ENCODE measurements around the gene GMEB2.
"Not testable (repeated sequence)": the region's sequence is repeated elsewhere in the genome, so short reads cannot be mapped to it uniquely, and the experiment has no call there.

The GMEB2 gene

DNA sequence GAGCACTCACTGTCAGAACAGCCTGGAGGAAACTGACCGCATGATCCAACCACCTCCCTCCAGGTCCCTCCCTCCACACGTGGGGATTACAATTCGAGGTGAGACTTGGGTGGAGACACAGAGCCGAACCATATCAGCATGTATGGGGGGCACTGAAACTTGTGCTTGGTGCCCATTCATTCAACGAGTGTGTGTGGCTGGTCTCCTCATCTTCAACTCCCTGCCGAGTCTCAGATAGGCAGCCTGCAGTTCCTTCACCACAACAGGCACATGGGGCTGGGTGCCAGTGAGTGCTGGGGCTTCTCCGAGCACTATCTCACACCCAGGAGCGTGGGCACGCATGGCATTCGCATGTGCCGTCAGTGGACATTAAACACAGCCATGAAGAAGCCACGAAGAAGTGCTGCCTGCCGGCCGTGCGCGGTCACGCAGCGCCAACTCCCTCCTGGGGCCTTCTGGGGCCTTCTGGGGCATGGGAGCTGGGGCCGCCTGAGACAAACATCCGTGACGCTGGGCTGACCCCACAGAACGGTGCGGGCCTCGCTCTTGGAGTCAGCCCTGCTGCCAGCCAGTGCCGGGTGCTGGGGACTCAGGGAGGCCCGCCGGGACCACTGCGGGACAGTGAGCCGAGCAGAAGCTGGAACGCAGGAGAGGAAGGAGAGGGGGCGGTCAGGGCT, 30.5 kb upstream of the GMEB2 start:
- no peak for DNase-seq (ENCODE audit: low read depth)

DNA sequence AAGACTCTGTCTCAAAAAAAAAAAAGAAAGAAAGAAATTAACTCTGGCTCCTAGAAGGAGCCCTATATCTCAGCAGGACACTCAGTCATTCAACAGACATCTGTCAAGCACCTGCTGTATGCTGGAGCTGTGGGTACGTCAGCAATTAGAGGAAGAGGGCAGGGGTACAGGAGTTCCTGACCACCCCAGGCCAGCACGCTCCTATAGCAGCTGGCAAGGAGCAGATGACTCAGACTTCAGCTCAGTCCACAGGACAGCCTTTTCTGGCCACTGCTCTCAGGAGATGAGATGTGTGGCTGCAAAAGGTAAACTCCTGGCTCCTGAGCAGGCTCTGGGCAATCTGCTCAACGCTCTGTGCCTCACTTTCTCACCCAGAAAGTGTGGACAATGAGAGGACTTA, 29.6 kb upstream of the GMEB2 start:
- no peak for DNase-seq (ENCODE audit: low read depth)

DNA sequence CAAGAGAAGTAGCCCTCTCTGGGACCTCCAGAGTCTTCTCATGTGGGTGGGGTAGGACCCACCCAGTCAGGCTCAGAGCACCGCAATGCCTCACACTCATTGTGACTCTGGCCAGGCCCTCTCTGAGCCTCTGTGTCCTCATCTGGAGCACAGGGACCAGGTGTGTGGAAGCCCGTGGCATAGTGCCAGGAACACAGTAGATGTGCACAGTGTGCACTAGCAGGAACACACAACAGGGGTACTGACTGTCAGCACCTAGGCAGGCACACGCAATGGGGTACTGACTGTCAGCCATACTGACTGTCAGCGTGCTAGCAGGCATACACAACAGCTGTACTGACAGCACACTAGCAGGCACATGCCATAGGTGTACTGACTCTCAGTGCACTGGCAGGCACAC, 28.3 kb upstream of the GMEB2 start:
- no peak for DNase-seq (ENCODE audit: low read depth)

DNA sequence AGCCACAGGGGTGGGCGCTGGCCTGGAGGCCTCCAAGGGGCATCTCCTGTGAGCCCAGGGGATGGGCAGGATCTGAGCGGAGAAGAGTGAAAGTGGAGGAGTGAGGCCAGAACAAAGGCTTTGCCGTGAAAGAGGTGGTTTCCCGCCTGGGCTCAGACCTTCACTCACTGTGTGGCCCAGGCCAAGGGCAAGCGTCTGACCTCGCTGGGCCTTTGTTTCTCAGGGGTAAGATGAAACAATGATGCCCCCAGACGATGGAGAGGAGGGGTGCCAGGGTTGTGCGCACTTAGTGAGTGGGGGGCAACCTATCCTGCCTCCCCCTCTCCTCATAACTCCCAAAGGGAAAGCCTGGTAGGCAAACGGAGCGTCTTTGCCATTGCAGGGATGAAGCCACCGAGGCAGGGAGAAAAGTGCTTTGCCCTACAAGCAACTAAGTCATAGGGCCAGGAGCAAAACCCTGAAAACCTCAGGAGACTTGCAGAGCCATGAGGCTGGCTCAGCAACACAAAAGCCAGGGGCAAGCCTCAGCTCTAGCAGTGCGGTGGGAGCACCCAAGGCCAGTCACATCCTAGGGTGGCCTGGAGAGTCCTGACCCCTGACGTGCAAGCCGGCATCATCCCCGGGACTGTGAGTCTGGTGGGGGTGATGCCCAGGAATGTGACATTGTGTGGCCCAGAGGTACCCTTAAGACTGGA, 27.2 kb upstream of the GMEB2 start:
- no peak for DNase-seq (ENCODE audit: low read depth)

DNA sequence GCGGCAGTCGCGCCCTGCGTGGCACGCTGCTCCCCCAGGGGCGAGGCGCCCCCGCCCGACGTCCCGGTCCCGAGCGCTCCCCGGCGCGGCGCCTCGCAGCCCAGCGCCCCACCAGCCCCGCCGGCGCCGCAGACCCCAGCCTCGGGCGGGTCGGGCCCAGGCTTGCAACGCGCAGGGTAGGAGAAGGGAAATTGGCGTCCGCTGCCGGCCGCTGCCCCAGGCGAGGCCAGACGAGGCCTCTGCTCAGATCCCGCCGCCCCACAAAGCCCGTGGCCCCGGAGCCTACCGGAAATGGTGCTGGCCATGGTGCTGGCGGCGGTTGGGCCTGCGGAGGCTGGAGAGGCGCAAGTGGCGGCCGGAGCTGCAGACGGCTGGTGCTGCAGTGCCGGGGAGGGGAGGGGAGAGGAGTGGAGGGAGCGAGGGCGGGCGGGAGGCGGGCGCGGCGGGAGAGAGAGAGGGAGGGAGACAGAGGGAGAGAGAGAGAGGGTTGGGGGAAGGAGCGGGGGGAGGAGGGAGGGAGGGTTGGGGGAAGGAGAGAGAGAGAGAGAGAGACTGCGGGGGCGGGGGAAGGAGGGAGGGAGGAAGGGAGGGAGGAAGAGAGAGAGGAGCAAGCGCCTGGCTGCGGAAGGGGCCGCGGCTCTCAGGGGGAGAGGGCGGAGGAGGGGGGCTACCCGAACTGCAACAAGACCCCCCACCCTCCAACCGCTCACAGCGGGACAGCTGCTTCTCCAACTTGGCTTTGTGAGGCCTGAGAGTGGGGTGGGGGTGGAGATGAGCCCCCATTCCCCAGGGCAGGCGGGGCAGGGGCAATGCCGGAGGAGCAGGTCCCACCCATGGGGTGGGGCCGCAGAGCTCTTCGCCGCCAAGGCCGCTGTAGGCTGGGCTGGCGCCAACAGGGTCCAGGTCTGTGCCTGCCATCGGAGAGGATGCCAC, 26.4 kb upstream of the GMEB2 start, which contains the start of gene STMN3:
Gene STMN3, minus strand, starts transcription at position 384 of the 933 bp plus-strand sequence. Its CDS starts 79 bp downstream, at position 305.
- no peak for DNase-seq (ENCODE audit: low read depth)

DNA sequence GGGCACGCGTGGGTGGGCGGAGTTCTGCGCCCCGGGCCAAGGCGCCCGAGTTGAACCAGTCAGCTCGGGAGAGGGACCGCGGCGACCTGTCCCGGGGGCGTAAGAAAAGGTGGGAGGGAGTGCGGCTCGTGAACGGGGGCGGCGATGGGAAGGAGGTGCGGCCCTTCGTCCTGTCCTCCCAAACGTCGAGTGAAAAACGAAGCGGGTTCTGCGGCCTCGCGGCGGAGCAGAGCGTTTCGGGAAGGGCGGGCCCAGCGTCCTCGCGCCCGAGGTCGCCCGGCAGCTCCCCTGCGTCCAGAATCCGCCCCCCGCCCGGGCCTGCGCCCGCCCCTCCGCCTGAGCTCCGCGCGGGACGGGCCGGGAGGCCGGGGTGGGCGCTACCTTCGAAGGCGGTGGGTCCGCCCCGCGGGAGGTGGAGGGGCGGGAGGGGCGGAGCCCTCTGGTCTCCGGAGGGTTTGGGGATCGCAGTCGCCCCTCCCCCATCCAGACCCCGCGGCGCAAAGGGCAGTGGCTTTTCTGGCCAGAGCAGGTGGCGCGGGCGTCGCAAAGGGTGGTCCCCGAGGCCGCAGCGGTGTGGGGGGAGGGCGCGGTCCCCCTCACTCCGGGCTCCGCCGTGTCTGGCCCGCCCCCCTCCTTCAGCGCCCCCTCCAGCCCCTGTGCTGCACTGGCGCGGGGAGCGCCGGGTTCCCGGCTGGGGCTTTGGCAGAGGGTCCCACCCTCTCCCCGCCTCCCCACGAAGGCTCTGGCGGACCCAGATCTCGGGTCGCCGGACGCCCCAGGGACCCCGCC, 25.5 kb upstream of the GMEB2 start:
- no peak for DNase-seq (ENCODE audit: low read depth)

DNA sequence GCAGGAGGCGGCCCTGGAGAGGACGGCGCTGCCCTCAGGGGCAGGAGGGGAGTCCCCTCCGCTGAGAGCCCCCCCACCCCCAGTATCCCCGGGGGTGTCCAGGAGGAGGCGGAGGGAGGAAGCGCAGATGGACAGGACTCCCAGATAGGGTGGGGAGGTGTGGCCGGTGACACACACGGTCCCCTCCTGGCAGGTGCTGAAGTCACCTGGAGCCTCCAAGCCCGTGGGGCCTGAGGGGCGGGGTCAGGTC, 25.0 kb upstream of the GMEB2 start:
- DNase-seq (ENCODE audit: low read depth): no peak

DNA sequence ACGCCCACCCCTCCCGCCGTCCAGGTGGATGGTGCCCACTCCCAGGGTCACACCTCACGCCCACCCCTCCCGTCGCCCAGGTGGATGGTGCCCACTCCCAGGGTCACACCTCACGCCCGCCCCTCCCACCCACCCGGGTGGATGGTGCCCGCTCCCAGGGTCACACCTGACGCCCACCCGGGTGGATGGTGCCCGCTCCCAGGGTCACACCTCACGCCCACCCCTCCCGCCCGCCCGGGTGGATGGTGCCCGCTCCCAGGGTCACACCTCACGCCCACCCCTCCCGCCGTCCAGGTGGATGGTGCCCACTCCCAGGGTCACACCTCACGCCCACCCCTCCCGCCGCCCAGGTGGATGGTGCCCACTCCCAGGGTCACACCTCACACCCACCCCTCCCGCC, 23.6 kb upstream of the GMEB2 start:
- not testable (repeated sequence) for DNase-seq (ENCODE audit: low read depth)

DNA sequence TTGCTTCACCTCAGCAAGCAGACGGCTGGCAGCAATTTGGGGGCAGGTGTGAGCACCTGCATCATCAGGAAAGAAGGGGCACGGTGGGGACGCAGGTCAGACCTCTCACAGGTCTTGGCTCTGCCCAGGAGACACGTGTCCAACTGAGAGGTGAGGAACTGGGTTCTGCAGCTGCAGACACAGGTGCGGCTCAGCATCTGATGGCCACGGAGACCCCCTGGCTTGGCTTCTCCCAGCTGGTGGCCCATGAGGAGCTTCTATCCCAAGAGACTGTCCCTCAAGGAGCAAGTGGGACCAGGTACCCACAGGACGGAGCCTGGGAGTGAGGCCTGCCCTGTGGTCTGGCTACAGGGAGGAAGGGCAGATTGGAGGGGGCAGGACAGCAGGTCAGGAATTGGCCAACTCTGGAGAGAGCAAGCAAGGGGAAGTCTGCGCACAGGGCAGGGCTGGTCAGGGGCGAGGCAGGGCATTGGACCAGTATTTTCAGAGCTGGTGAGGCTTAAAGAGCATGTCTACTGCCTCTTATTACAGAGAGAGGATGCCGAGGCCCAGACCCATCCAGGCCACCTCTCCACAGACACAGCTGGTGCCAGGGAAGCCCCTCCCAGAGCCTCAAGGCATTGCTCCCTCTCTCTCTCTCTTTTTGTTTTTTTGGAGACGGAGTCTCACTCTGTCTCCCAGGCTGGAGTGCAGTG, 22.1 kb upstream of the GMEB2 start:
- DNase-seq (ENCODE audit: low read depth): no peak

DNA sequence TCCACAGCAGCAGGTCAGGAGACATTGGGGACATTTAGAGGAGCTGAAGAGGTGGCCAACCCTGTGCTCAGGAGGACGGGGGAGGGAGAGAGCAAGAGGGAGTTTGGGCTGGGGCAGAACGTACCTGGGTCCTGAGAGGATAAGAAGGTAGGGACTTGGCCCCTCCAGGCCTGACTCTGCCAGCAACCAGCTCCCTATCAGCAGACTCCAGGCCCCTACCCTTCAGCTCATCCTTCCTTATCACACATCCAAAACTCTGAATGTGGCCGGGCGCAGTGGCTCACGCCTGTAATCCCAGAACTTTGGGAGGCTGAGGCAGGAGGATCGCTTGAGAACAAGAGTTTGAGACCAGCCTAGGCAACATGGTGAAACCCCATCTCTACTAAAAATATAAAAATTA, 21.3 kb upstream of the GMEB2 start:
- DNase-seq (ENCODE audit: low read depth): no peak

DNA sequence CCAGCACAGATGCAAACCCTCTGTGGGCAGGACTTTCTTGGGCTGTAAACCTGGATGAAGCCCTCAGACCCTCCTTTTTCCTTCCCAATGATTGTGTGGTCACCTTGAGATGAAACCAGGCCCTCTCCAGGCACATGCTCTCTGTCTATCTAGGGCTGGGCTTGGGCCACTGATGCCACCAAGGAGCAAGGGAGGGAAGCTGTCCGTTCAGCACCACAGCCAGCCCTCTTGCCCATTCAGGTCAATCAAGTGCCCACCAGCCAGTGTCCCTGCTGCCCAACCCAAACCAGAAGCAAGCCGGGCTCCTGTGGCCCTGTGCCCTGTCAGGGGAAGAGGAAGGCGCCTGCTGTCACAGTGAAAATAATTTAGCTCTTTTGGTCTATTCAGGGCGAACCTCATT, 18.3 kb upstream of the GMEB2 start:
- DNase-seq (ENCODE audit: low read depth): no peak

DNA sequence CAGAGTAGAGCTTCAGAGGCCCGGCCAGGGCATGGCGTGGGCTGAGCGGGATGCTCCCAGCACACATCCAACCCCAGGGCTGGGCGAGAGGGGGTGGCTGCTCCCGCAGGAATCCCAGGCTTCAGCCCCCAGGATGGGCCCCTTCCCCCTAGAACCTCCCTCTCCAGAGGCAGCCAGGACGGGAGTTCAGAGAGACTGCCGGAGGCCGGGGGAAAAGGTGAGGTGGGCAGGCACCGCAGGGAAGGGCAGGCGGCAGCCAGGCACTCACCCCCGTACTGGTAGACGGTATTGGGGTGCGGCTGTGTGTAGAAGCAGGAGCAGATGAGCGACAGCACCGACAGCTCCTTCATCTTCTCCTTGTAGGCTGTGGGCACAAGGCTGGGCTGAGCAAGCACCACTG, 17.0 kb upstream of the GMEB2 start:
- no peak for DNase-seq (ENCODE audit: low read depth)

DNA sequence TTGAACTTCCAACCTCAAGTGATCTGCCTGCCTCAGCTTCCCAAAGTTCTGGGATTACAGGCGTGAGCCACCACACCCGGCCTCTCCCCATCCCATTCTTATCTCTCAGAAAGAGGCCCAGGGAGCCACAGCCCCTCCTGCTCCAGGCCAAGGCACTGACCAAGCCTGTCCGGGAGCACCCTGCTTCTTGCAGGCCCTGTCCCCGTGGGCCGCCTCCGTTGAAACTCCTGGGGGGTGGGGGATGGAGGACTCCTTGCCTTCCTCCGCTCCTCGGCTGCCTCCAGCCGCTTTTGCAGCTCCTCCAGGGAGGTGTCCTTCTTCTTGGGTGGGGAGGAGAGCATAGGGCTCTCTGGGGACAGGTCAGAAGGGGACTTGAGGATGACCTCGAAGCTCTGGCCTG, 16.6 kb upstream of the GMEB2 start:
- no peak for DNase-seq (ENCODE audit: low read depth)

DNA sequence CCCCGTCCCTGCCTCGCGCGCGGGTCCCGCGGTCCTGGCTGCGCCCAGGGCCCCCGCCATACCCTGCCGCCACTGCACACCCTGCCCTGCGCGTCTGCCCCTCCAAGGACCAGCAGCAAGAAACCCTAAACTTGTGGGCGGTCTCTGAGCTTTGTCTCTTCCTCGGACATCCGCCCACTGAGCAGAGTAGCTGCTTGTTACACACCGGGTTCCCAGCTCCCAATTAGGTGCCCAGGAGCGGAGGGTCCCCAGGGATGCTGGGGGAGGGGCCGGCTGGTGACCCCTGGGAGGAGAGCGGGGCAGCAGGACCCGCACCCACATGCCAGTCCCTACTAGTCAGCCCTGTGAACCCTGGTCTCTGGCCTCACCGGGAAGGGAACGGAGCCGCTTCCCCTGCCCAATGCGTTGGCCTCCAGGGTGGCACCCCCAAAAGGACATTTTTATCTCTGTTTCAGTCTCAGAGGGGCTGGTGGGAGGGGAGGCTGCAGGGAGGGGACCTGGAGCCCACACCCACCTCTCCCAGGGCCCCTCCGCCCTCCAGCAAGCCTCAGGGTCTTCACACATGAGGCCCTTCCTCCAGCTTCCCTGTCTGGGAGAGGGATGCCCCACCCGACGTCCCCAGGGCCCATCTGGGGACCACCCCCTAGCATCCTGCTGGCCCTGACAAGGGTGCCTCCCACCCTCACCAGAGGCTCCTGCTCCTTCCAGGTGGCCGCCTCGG, 15.8 kb upstream of the GMEB2 start:
- no peak for DNase-seq (ENCODE audit: low read depth)

DNA sequence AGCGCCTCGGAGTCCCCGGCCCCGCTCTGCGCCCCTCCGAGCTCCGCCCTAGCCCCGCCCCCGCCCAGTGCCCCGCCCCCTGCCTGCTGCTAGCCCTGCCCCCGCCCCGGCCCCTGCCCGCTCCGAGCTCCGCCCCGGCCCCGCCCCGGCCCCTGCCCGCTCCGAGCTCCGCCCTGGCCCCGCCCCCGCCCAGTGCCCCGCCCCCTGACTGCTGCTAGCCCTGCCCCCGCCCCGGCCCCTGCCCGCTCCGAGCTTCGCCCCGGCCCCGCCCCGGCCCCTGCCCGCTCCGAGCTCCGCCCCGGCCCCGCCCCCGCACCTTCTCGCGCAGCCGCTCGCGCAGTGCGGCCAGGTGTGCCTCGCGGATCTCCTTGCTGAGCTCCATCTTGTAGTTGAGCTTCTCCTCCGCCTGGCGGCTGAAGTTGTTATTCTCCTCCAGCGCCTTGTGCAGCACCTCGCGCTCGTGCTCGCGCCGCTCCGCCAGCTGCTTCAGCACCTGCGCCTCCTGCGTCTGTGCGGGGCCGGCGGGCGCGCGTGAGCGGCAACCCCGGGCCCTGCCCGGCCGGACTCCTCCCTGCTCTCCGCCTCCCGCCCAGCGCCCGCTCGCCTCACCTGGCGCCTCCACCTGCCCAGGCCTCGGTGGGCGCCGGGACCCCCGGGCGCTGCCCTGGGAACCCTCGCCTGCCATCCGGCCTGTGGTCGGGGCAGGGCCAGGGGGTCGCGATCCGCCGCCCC, 15.1 kb upstream of the GMEB2 start:
- peak; percentile 95 for DNase-seq (ENCODE audit: low read depth)

DNA sequence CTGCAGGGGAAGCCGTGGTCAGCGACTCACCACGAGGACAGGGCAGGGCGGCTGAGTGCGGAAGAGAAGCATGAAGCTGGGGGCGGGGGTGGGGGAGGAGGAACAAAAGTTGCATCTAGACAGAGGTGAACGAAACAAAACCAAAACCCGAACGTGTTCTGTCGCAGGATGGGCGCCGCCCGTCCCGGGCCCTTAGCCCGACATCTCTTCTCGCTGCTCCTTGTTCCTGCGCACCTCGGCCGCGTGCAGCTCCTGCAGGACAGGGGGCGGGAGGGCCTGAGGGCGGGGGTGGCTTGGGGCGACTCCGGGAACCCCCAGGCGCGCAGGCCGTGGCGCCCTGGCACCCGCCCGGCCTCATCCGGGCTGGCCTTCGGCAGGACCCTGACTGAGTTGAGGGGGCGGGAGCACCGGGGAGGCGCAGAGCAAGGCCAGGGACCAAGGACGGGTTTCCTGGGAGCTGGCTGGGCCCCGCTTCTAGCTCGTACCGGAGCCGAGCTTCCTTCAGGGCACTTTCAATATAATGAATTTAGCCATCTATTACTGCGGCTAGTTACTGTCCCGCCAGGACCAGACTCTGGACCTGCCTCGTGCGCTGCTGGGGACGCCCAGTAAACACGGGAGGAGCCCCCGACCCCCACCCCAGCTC, 14.4 kb upstream of the GMEB2 start:
- no peak for DNase-seq (ENCODE audit: low read depth)

DNA sequence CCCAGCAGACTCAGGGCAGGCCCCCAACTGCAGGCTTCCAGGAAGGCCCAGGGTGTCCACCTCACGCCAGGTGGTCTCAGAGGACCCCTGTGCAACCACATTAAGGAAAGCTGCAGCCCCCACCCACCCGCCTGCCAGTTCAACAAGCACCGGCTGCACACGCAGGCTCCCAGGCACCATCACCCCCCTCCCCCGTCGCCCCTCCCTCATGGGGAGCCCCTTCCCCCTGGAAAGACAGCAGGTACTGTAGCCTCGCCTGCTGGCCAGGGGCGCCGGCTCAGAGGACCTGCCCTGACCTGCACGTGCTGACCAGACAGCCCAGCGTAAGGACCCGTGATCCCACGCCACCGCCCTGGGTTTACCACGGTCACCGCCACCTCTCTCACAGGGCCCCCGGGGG, 13.8 kb upstream of the GMEB2 start:
- not testable (repeated sequence) for DNase-seq (ENCODE audit: low read depth)

DNA sequence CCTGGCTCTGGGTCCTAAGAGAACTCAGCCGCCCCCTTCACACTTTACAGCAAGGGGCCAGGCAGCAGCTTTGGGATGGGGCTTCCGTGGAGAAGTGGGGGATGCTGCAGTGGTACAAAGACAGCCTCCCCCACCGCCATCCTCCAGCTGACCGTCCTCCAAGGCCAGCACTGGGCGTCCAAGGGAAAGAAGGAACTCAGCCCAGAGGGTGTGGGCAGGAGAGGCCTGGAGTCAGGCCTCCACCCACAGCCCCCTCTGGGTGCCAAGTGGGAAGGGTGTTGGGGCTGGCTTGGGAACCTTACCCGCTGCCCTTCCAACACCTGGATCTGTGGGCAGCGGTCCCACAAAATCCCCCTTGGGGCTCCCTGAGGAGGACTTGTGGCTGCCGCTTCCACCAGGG, 13.2 kb upstream of the GMEB2 start:
- DNase-seq (ENCODE audit: low read depth): no peak

DNA sequence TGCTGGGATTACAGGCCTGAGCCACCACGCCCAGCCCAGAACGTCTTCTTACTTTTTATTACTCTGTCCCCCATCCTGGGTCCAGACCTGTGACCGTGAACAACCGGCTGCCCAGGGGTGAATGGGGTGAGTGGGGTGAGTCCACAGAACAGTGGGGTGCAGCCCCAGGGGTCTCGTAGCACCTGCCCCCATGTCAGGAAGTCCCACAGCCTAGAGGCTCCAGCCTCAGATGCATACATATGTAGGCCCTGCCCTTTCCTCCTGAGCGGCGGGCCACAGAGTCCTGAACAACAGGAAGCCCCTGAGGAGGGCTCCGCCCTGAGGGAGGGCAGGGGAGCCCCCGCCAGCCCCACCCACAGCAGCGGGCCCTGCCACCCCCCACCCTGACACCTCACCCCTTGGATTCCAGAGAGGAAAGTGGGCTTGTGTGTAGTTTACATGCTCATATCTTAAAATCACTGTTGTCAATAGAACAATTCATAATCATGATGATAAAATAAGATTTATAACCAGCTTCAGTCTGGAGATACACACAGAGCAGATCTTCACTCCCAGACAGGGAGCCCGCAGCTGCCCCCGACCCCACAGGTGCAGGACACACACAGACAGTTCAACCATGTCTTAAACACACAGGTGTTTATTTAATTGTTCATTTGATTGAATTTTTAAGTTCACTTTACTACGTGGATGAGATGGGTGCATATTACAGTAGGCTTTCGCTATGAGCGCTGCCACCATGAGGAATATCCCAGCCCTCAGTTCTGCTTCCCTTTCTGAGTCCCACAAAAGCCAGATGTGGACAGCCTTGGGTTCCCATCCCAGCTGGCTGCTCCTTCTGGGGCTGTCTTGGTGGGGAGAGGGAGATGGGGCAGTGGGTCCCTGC, 12.4 kb upstream of the GMEB2 start:
- no peak for DNase-seq (ENCODE audit: low read depth)

All from stimulated activated CD8-positive, alpha-beta memory T cell treated with anti-CD3 and anti-CD28 coated beads, Interleukin-7, amount 100 ng/mL, for 24 hours (primary cell).